ENCODE data around the gene ZNF618.

The ZNF618 gene

DNA sequence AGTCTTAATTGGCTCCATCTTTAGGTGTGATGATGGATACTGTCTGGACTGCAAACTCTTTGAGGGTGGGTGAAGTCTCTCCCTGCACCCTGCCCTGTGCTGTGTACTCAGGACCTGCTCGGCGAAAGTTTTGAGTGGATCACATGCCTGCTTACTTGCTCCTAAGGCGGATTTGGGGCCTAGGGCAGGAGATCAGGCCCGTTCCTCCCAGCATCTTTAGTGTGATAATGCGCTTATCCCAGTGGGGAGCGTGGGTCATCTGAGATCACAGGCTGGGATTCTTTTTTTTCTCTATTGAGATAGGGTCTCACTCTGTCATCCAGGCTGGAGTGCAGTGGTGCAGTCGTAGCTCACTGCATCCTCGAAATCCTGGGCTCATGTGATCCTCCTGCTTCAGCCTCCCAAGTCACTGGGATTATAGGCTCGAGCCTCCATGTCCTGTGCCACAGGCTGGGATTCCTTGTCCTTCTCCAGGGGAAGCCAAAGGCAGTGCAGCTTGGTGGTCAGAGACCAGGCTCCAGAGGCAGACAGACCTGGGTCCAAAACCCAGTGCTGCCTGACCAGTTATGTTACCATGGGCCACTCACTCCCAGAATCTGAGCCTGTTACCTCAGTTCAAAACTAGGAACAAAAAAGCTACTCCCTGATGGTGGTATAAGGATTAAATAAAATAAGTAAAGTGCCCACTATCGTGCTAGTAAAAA, 59.7 kb downstream of the ZNF618 start:
- no peak for DNase-seq

DNA sequence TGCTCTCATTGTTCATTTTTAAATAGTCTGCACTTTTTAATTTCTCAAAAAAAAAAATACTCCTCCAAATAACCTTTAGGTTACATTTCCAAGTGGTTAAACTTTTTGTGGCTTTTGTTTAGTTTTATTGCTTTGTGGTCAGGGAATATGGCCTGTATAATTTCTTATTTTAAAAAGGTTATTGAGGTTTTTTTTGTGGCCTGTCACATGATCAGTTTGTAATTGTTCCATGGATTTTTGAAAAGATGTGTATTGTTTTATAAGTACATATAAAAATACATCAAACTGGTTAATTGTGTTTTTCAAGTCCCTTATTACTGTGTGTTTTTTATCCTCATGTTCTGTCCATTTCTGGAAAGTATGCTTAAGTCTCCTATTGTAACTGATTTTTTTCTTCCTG, 64.0 kb downstream of the ZNF618 start:
- no peak for DNase-seq

DNA sequence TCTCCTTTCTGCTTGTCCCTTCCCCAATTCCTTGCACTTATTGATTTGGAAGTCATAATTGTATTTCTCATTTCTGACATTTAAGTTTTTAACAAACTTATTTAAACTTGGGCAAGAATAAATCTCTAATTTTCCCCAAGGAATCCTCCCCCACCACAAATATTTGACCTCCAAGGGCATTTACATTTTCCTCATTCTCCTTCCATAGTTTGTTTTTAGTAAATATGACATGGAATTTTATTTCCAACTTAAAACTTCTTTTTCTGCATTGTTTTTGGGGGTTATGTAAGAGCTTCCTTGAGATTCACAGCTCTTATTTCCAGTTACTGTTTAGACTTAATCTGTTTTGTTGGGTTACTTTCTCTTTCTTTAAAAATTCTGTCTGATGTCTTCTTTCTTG, 64.9 kb downstream of the ZNF618 start:
- no peak for DNase-seq

DNA sequence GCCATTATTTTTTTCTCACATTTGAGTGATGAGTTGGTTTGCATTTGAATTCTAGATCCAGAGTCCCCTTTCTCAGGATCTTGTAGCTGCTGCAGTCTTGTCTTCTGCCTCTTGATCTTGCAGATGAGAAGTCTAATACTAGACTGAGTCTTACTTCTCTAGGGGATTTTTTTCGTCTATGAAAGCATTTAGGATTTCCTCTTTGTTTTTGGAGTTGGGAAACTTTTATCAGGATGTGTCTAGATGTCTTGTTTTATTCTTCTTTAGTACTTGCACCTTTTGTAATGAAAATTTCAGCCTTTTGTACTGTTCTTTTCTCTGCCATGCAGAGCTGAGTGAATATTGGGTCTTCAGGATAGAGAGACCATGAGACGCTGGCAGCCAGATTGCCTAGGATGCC, 65.4 kb downstream of the ZNF618 start:
- no peak for DNase-seq

DNA sequence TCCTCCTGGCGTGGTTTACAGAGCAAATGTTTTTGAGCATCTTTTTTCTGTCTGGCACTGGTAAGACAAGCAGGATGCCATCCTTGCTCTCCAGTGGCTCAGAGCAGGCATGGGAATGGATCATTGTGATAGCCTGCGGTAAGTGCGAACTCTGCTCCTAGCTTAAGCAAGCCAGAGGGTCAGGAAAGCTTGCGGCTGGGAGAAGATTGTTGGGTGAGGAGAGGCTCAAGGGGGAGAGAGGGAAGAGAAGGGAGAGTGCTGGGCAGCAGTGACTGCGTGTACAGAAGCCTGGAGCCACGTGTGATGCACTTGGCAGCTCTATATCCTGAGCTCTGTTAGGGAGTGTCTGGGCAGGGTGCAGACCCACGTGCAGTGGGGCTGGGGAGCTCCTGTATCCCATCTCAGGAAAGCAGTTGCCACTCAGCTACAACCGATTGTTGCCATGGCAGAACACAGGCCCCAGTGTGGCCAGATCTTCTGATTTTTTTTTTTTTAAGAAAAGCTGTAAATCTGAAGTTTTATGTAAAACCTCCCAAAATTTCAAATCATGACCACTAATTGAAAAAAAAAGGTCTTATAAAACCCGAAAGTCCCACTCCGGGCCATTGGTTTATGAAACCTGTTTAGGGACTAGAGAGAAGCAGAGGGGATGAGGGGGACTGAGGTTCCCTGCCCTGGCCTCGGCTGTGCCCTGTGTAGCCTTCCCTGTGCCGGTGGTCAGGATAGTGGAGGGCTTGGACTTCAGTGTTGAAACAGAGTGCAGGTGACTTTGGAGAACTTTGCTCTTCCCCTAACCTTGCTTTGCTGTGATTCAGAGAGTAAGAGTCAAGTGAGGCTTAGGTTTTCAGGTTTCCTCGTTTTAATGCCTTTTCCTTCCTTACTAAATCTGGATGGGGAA, 67.3 kb downstream of the ZNF618 start:
- DNase-seq = no peak

DNA sequence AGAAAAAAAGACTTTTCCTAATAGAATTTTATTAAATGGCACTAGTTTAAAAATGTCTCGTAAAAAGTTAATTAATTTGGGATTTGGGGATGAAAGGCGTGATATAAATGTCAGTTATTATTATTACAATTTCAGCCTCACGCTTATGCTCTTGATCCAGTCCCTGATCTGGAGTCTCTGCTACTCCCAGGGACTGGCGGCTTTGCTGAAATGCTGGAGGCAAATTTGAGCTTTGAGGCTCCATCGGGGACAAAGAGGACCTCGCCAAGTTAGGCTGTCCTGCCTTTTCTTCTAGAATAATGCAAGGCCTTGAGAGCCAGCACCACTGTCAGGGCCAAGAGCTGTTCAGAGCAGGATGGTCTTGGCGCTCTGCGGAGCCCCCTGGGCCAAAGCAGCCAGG, 69.7 kb downstream of the ZNF618 start:
- DNase-seq = no peak

DNA sequence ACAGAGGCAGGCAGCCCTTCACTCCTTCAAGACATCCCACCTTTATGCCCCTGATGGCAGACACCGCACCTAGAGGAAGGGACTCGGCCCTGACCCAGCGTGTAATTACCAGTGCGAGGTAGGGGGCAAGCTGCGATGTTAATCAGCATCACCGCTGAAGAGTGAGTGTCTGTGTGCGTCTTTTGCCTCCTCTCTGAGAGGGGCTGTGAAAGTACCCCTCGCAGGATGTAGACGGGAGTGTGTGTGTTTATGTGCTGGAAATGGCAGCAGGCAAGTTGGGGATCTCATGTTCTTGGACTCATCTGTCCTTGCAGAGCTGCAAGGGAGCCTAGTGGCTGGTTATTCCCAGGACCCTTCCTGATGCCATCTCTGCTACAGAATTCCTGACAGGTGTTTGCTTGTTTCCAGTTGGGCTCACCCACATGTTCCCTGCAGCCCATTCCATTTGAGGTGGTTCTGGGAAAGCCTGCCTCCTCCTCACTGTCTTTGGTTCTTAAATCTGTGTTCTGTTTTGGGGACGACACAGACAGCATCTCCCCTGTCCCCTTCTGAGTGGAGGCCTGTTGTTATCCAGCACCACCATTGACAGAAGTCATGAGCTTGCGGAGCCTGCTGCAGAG, 70.5 kb downstream of the ZNF618 start:
- DNase-seq = no peak

DNA sequence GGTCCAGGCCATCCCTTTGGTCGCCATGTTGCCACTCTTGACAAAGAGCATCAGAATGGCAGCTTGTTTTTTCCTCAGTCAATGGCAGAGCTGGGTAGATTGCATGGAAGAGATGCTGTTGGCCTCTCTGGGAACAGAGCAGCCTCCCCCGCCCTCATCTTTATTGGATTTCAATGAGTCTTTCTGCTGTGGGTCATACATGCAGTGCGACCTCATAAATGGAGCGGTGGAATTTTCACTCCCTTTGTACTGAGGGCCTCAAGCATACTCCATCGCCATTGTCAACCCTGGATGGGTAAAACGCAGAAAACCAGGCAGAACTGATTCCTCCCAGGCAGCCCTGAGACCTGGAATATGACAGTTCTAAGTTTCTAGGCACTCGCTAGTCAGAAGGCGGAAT, 71.8 kb downstream of the ZNF618 start:
- DNase-seq = no peak

DNA sequence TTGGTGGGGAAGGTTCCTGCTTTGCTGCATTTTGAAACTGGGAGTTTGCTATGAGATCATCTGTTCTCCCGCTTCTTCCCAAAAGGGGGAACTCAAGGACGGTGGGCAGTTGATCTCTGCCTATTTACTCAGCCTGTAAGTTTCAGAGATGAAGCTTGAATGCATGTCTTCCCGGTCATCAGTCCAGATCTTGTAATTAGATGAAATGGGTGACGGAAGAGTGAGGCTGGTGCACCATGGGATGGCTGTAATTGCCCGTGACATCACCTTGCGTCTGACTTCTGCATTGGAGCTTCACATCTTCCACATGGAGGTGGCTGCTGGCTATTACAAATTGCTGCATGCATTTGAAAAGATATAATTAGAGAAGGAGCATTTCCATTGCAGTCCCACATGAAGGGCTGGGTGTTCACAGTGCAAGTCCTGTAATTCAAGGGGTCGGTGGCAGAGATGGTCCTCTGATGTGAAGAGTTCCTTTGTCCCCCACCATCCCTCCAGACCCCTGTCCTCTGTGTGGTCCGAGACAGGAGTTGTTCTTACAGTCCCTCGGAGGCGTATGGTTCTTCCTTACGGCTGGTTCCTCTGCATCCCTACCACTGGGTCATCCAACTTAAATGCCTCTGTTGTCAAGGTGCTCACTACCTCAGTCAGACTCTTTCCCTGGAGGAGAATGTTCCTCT, 72.9 kb downstream of the ZNF618 start:
- DNase-seq = no peak

DNA sequence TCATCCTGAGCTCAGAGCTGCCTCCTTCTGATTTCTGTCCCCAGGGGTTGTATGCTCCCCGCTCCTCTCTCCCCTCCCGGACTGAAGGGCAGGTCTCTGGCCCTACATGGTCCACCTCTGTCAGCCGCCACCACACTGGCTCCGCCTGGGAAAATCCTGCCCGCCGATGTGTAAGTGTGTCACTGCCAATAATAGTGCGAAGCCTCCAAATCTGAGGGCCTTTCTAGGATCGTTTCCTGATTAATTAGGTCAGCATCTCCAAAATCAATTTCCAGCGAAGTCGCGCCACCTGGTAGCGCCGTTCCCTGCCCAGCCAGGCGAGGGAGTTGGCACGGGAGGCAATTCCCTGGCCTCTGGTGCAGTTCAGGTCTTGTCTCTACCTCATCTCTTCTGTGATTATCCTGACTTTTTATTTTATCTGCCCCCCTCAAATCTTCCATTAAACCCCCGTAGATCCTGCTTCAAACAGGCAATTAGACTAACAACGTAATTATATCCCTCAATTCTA, 73.5 kb downstream of the ZNF618 start:
- DNase-seq = no peak

DNA sequence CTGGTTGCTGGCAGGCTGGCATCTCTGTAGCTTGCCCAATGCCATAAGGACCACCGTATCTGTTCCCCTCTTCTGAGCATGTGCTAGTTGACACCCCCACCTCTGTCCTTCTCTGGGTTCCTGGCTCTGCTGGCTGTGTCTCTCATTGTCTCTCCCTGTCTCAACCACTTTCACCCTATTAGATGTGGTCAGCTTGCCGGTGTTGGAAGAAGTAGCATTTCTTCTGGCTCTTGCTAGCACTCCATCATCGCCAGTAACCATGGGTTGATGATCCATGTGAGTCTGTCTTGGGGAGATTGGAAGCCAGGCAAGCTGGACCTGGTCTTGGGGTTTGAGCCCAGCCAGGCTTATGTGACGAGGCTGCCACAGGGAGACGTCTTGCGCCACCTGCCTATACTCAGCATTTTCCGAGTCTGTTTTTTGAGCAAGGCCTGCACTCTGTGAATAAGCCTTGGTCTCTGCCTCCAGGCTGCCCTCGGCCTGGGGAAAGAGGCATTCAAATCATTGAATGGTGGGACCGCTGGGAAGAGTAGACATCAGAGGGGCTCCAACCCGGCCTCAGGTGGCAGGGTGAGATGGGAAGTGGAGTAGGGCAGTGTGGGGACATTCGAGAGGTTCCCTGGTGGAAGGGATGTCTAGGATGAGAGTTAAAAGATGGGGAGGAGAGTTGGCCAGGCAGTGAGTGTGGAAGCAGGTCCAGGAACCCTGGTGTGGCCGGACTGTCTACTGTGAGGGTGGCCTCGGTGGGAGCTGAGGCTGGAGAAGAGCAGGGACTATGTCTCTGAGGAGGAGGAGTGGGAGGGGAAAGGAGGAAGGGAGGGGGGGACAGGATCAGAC, 74.3 kb downstream of the ZNF618 start:
- DNase-seq = no peak

DNA sequence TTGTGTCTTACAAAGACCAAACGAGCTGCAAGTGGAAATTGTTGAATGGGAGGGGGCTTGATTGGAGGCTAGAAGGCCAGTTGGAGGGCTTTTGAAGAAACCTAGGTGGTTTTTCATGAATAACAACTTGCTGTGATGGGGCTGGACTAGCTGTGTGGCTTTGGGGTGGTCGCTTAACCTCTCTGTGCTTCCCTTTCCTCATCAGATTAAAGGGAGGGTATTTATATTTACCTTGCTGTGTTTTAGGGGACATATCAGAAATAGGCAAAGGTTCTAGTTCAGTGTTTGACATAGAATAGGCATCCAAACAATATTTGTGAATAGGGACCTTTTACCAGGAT, 74.9 kb downstream of the ZNF618 start:
- DNase-seq = no peak

DNA sequence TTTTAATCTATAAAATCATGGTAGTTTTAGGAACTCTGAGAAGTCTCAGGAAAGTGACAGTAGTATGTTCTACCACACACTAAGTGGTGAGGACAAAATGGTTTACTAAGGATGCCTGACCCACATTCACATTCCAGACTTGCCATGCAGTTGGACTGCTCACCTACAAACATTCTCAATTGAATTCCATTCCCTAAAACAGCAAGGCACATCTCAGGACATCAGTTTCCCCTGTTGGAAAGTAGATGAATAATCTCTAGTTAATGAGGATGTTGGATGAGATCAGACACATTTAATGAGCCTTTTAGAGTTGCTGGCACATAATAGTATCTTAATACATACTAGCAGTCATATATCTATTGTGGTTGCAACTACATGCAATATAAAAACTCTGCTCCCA, 76.6 kb downstream of the ZNF618 start:
- no peak for DNase-seq

DNA sequence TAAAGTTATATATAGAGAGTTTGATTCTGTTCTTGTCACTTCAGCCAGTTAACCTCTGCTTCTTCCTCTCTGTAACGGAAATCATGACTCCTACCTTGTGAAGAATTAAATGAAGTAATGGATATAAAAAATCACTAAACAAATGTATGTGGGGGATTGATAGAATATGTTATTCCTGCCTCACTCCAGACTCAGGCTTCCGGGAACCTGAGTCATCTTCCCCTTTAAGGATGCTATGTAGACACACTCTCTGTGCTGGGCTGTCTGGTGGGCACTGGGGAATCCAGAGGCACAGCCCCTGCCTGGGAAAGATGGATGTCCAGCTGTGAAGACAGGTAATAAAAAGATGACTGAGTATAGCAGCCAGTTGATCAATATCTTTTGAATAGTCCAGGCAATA, 77.4 kb downstream of the ZNF618 start:
- DNase-seq = no peak

DNA sequence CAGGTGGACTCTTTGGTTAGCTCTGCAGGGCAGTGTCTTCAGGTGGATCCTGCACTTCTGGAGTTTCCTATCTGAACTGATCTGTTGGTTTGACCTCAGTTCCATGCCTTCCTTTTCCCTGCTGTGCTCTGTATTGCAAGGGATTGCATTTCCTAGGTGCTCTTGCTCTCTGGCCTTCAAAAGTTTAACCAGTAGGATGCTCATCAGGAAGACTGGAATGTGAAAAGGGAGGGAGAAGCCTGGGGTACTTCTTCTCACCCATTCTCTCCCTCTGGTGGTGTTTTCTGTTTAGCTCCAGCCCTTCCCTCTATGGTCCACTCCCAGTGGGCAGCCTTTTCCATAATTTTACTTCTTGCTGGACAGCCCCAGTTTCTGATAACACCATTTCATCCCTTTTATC, 78.5 kb downstream of the ZNF618 start:
- DNase-seq = no peak

DNA sequence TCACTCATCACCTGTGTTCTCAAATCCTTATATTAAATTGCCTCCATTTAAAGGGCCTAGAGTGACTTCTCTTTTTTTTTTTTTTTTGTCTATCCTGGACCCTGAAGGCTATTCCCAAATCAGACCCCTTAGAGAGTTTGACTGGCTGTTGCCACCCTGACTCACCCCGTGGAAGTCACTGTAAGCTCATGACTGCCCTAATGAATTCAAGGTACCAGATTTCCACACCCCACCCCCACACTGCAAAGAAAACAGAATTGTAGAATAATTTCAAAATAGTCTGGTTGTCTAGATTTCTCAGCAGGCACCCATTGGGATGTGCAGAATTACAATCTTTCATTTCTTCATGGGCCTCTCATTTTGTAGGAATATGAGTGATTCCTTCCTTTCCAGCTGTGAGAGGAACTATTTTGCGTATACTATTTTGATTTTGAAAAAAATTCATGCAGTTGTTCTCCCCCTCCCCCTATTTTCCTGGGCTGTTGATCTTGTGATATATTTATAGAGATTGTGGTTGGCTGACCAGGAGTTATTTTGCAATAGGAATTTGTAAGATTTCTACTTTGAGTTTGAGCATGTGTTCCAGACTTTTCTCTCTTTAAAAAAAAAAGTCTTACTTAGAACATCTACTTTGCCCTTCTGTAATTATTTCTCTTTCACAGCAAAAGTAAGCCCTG, 79.1 kb downstream of the ZNF618 start:
- DNase-seq = no peak

DNA sequence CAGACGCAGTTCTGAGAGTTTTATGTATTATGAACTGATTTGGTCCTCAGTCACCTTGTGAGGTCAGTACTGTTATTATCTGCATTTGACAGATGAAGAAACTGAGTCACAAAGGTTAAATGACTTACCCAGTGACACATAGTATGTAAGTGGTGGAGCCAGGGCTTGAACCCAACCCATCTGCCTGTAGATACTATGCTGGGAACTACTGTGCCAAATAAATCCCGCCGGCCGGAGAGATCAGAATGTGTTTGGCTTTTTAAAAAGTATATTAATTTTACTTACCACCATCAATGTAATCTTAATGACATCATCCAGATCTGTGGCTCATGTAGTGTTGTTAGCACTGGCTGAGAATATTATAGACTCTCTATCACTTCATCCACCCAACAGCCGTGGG, 80.8 kb downstream of the ZNF618 start:
- DNase-seq = no peak

DNA sequence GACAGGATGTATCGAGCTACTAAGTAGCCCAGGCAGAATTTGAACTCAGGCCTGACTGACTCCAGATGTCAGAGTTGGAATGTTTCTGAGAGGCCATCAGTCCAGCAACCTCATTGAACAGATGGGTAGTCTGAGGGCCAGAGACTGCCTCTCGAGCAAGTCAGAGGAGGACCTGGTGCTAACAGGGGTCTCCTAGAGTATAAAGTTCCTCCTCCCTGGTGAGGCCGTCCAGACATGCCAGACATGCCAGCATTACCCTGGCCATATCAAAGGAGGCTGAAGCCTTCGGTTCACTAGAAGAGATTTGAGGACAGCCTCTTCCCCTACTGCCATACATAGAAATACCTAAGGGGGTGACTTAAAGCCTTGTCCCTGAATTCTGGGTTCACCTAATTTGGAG, 81.2 kb downstream of the ZNF618 start:
- DNase-seq = no peak

DNA sequence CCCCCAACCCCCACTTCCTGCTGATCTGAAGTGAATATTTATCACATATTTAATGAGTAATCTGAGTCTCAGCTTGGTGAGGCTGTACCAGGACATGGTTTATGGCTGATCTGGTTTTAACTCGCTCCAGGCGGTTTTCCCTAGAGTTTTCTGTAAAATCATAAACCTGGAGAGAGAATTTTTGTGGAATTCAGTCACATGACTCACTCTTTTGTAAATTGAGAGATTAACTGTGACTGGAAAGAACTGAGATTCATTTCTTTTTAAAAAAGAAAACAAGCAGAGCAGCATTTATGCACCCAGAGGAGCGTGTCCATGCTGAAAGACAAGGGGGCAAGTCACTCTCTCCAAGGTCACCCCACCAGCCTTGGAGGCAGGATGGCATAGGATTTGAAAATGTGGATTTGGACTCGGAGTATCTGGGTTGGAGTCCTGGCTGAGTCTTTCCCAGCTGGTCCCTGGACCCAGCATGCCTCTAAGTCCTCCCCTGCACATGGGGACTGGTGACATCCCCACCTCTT, 81.8 kb downstream of the ZNF618 start:
- DNase-seq = no peak

DNA sequence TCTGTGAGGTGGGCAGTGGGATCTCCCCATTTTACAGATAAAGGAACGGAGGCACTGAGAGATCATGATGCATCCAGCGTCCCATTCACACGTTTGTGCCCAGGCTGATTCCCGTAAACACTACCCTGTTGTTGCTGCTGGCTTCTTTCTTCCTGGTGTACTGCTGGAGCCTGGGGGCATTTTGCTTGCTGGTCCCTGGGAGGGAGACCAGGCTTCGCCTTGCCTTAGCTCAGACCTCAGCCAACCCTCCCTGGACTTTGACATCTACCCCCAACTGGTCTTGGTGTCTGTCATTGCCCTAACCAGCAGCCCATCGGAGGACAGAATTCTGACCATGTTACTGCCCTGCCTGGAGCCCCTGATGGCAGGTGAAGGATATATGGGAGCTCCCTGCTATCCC, 82.4 kb downstream of the ZNF618 start:
- DNase-seq = no peak

DNA sequence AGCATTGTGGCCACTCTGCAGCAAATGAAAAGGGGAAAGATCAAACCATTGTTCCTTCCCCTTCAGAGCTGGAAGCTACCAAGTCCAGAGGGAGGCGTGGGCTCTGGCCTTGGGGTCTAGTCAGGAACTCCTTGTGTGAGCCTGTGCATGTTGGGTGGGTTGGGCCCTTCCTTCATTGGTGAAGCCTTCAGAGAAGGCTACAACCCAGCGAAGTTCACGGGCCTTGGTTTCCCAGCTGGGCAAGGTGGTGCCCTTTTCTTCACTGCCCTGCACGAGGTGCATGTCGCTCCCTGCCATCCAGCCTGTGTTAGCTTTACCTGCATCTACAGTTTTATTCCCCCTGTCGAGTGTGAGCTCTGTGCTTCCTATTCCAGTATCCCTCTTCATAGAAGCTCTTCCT, 84.7 kb downstream of the ZNF618 start:
- DNase-seq = no peak

DNA sequence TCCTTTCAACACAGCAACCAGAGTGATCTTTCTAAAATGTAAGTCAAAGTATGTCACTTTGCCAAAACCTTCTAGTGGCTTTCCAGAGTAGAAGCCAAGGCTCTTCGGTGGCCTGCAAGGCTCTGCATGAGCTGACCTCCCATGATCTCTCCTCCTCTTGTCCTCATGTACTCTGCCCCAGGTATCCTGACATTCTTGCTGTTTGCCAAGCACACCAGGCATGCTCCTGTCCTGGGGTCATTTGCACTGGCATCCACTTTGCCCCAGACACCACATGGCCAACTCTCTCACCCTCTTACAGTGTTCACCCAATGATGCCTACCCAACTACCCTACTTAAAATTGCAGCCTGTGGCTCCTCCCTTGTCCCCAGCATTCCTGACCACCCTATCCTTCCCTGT, 86.3 kb downstream of the ZNF618 start:
- DNase-seq = no peak
